NCI-H2196 treated with DMSO at 0.1 percent for 48 hours (cell line): Measurements from ENCODE around the gene PKD1L1.
A peak's percentile ranks its signal among the peaks of the same experiment; 100 is the strongest.
"Not testable (repeated sequence)": the region's sequence is repeated elsewhere in the genome, so short reads cannot be mapped to it uniquely, and the experiment has no call there.

Experiments
- DNase-seq: peaks from one replicate; lab custom pipeline; 2025; ENCODE audit not compliant: unreplicated experiment; lab: John Stamatoyannopoulos, UW

Gene PKD1L1

DNA sequence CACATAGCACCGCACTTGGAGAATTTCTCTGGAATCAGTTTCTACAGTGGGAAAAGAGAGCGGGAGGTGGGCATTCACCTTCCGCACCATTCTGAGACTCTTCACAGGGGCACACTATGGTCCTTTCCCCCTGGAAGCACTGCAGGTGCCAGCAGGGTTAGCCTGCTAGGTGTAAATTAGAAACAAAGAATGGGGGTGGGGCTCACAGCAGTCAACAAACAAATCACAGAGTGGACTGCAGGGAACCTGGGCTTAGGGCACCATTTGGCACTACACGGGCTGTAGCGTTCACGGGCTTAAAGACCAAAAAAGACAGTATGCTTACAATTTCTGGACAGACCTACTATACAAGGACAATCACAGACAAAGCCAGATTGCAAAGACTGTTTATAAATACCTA lies 8.0 kb upstream of the PKD1L1 start:
- DNase-seq = no peak

DNA sequence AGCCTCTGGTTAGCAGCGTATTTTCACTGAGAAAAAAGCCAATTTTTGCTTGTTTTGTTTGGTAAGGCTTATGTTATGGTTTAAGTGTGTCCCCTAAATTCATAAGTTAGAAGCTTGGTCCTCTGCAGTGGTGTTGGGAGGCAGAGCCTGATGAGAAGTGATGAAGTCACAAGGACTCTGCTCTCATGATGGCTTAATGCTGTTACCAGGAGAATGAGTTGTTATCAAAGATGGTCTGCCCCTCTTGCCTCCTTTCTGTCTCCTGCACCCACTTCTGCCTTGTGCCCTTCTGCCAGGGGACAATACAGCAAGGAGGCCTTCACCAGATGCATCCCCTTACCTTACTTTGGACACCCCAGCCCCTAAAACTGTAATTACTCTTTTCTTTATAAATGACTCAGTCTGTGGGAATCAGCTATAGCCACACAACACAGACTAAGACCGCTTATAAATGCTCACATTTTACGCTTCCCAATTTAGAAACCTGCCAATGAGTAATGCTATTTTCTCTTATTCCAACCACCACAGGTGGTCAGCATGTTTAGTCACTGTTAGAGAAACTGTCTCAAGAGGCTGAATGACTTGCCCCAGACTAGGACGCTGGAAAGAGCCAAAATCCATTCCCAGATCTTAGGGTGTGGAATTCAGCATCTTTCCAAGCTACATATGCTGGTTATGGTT lies 6.1 kb upstream of the PKD1L1 start:
- DNase-seq = no peak

DNA sequence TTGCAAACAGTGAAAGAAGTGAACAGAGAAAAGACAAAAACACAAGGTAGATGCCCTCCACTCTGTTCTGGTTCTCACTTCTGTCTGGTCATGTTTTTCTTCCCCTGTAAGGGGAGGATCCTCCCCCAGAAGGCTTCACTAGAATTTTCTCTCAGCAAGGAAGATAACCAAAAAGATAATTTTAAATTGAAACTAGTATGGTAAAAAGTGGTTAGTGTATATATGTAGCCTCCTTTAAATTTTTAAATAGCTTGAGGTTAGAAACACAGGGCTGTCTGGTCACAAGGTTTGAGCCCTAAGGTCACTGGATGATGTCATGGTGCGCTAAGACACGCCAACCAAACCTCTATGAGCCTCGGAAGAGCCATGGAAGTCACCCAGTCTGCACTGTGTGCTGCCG lies 5.6 kb upstream of the PKD1L1 start:
- no peak for DNase-seq

DNA sequence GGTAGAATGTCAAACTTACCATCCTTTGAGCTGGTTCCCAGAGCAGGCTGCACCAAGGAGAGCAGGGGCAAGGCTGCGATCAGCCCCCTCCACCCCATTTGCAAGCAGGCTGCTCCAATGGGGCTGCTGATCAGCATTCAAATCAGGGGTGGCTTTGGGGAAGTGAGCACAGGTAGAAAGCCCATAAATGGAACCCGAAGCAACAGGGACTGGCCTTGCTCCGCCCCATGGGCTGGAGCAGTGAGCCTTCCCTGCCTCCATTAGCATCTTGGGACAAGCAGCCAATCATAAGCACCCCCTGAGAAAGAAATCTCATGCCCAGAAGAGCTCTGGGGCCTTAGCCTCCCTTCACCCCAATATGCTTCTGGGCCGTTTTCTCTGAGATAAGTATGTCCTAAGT lies 4.0 kb upstream of the PKD1L1 start:
- DNase-seq = no peak

DNA sequence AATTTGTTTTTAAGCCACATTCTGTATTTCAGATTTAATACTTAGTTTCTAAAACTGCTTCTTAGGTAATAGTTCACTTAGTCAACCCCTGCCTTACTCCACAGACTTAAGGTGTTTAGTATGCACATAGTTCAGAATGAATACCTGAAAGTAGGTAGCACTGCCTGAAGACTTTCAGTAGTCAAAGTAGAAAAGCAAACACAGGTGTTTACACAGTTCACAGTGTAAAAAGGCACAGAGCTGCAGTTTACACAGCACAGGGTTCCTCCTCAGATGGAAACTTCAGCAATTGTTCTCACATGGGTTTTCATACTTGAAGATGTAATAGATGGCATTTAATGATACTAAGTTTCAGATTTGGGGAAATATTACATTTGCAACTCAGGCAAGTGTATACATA lies 3.1 kb upstream of the PKD1L1 start:
- DNase-seq = no peak

DNA sequence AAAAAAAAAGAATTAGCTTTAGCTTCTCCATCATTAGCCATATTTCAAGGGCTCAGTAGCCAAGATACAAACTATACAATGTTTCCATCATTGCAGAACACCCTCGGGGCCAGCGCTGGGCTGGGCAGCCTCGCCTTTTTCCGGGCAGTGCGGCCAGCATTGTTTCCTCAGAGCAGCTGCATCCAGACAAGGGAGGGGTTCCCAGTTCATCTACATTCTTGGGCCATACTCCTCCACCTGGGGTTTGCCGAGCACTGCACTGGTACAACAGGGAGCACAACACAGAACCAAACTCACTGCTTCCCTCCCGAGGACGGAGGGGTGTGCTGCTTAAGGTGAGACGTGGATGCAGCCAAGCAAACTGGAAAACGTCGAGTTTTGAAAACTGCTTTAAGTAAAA lies 2.4 kb upstream of the PKD1L1 start:
- DNase-seq = no peak

DNA sequence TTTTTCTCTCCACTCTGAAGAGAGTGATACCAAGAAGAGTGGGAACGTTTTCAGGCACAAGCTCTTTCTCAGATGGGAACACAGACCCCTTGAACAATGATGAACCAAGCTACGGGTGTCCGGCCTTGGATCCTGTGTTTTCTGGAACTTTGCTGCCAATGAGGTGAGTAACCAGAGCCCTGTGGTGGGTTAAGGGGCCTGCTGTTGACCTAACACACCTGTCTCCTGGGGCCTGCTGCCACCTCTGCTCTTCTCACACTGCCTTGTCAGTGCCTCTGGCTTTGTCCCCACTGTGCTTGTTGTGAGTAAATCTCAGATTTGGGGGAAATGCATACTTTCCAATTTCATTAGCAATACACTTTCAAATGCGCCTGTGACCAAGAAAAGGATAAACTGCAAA lies 1.4 kb upstream of the PKD1L1 start:
- DNase-seq = no peak

DNA sequence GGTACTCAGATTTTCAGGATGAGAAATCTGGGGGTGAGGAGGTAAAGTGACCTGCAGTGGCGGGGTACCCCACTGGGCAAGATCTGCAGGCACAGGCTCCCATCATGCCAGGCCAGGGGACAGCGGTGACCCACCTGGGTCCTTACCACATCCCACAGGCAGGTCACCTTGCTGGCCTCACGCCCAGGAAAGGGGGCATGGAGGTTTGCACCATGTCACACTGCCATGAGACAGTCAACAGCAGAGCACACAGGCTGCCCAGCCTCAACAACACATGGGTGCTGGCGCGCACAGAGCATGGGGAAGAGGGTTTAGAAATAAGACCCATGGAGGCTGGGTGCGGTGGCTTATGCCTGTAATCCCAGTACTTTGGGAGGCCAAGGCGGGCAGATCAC lies 914 bp downstream of the PKD1L1 start:
- DNase-seq = no peak

DNA sequence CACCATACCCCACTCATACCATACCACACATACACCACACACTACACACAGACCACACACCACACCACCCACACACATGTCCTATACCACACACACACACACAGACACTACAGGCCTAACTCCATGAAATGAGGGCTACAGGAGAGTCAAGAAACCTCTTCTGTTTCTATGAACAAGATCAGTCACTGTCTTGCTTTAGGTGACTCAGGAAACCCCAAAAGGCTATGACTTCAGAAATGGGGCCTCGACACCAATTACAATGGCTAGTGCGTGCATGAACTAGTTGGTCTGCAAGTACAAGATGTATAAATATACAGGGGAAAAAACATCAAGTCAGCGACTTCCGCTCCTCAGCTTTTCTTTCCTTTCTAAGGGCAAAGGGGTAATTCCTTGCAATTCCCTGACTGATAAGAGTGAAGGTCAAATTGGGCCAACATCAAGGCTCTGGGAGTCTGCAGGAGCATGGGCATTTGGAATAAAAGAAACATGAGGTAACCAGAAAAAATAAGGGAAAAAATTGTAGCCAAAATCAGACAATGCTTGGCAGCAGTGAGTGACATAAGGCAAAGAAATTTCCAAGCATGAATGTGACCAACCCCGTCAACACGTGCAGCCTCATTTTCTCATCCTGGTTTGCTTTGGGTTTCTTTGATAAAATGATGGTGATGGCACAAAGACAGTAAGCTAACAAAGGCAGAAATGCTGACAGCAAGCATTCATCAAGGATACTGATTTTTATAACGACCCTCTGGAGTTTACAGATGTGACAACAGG lies 1.5 kb downstream of the PKD1L1 start:
- no peak for DNase-seq

DNA sequence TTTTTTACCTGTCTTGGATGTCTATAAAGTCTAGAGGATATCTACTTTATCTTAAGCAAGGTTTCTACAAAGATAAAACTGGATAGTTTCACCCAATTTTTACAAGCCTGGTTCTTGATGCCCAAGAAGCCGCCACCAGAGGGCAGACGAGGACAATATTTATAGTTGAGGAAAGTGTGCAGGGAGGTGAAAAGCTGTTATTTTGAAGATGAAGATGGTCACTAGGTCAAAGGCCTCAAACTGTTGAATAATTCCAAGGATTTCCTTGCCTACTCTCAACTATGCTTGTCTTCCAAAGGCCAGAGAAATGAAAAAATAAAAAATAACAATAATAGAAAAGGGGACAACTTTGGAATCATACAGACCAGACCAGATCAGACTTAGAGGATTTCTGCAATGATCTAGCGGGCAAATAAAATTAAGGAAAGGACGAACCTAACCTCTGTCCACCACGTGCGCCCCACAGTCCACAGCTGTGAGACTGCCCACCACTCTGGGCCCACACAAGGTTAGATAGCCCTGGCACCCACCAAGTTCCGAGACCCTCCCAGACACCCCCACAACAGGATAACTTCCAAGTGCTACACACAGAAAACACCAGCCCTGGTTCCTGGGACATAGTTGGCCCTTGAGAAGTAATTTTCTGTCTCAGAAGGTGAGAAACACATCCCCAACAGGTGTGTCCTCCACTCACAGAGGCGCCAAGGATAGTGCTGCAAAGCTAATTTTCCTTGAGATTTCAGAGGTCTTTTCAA lies 2.8 kb downstream of the PKD1L1 start:
- DNase-seq = peak; percentile 3

DNA sequence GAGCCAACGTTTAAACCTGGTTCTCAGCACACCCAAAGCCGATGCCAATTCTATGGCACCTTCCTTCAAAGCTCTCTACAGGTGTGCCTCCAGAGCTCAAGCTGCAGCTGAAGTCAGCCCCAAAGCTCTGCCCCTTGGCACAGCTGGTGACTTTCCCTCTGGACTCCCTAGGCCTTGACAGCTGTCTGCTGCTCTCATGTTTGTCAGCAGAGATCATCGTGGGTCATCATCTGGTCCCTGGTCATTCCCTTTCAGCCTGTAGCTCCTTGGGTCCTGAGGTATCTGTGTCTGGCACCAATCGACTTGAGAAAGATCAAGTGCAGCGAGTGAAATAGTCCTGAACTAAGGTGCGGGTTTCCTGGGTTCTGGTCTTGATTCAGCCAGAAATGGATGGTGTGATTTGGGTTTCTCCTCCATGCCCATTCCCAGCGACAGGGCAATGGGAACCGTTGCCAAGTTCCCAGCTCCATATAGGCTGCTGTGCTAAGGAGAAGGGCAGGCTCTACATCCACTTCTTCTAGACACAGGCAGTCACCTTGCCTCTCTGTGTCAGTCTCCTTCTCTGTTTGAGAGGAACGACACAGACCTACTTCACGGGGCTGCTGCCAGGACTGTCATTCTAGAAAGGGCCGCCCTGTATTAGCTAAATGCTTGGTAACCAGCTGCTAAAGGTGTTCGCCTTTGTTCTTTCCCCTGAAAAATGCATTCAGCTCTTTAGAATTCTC lies 3.6 kb downstream of the PKD1L1 start:
- DNase-seq = no peak

DNA sequence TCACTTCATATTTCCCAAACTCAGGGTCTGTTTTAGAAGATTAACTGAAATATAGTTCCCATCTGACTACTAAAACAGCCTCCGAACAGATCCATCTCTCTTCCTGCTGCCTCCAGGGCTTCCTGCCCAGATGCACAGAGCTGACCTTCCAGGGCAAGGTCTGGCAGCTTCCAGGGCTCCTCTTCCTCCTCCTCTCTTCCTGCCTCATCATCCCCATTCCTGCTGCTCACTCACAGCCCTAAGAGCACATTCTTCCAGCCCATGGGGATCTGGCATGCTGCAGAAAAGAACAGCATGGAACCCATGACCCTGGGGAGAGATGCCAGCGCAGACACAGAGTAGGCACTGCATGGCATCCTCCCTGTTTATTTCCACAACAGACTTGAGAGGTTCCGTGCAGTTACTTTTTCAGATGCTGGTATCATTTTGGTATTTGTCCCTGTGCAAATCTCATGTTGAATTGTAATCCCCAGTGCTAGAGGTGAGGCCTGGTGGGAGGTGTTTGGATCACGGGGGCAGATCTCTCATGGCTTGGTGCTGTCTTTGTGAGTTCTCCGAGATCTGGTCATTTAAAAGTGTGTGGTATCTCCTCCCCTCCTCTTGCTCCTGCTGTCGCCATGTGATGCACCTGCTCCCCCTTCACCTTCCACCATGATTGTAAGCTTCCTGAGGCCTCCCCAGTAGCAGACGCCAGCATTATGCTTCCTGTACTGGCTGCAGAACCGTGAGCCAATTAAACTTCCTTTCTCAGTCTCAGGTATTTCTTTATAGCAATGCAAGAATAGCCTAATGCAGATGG lies 4.4 kb downstream of the PKD1L1 start:
- DNase-seq = no peak

DNA sequence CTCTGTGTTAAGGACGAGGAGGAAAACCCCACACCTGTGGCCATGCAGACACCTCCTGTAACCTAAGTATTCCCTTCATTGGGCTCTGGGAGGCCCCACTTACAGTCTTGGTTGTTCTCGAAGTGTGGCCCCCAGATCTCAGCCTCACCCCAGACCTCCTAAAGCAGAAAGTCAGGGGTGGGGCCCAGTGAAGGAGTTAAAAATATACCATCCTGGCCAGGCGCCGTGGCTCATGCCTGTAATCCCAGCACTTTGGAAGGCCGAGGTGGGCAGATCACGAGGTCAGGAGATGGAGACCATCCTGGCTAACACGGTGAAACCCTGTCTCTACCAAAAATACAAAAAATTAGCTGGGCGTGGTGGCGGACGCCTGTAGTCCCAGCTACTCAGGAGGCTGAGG lies 5.6 kb downstream of the PKD1L1 start:
- not testable (repeated sequence) for DNase-seq

DNA sequence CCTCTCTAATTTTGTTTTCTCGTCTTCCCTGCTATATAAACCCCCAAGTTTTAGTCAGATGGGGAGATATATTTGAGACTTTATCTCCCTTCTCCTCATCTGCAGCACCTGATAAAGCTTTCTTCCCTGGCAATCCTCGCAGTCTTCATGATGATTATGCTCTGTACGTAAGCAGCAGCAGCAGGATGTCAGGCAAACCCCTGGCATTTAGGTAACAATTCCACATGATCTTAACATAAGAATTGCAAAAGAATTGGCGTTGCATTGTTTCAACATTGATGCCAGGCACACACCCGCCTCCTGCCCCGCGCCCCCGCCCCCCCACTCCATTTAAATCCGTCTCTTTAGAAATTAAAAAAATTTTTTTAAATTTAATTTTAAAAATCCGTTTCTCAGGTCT lies 6.1 kb downstream of the PKD1L1 start:
- DNase-seq = no peak

DNA sequence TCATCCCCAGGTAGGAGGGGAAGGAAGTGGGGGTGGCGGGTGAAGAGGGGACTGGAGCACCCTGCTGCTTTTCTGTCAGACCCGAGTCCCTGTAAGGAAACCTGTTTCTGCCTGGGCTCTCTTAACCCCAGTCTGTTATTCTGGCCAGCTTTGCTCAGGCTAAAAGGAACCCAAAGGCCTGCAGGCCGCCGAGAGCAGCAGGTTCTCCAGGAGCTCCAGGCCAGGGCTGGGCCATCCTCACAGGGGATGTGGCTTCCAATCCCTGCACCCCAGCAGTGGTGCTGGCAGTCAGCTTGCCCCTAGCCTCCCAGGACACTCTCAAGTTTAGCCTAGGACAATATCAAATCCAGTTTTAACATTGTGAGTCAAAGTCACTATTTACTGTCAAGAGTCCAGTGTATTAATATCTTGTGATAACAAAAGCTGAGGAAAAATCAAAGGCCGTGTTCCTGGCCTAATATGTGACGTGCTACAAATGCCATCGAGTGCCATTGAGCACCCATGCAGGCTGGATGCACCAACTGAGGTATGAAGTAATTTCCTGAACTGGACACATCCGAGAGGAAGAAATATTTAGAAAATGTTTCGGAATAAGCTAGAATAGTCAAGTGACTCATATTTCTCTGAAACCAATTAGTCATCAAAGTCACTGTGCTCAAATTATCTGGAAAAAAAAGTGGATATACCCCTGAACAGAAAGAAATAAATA lies 7.0 kb downstream of the PKD1L1 start:
- no peak for DNase-seq

DNA sequence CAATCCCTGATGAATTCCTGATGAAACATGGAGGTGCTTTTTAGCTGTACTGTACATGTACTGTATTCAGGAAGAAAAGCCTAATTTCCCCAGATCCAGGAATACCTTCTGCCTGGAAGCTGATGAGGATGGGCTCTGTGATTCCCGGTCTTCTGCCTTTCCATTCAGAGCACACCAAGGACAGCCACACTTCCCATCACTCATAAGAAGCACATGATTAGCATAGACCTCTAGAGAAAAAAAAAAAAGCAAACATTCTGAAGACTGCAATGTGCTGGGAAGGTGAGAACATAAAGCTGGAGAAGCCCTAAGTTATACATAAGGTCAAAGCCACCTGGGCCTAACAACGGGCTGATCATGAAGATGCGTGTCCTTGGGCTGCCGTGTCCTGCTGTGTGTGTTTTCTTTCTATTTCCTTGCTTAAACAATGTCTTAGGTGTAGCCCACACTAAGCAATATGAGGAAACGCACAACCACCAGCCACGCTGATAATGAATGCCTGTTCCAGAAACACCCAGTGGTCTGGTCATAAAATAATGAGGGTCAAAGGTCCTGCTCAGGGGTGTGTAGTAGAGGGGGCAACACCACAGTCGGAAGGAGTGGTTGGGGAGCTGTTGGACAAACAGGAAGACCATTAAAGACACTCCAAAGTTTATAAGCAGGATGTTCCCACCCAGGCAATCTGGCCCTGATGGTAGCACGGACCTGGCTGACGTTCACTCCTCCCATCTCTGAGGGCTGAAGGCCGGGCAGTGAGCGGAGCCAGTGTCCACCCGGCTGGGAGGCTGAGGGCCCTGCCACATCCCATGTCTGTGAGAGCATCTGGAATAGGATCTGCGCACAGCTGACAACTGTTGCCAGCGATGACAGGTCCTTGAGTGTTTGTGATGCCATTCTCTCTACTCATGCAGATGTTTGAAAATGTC lies 7.9 kb downstream of the PKD1L1 start:
- no peak for DNase-seq

DNA sequence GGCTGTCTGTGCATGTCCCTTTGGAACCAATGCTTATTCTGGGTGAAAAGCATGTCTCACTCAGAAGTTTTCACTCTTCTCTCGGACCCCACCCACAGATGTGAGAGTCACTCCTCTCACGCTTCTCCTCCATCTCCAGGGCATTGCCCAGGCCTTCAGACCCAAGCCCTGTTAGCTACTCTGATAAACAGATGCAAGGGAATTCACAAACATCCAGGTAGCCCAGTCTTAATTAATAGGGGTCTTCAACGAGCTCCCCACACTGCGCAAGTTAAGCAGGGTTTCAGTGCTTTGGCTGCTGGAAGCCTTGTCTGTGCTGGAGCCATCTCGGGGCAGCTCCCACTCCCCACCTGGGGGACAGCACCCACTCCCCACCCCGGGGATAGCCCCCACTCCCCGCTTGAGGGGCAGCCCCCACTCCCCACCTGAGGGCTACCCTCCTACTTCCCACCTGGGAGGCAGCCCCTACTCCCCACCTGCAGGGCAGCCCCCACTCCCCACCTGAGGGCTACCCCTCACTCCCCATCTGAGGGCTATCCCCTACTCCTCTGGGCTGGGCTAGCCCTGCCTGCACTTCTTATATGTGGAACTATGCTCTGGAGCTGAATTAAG lies 8.7 kb downstream of the PKD1L1 start:
- DNase-seq = no peak

DNA sequence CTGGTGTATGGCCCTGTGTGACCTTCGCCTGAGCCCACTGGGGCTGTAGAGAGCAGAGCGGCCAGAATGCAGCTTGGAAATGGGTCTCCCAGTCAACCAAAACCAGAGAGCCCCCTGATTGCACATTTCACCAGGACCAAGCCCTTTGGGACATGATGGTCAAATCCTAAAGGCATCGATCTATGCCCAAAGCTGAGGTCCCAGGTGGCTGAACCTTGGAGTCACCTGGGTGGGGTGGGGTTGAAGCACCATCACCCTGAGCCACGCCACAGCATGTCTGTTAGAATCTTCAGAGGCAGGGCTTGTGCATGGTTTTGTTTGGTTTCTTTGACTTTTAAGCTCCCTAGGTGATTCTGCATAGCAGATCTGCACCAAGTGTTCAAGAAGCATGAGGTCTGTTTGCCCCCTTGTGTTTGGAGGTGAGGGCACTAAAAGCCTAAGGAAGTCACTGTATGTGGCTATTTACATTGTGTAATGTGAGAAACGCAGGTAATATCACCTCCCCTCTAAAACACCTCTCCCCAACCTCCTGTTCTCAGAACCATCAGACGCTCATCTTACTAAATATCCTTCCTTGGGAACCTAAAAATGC lies 9.6 kb downstream of the PKD1L1 start:
- DNase-seq = no peak
